H9 (cell line): ENCODE results near the gene LRMDA. TPM values are rescaled to one million over a fixed set of nuclear protein-coding genes. Genes with fewer than 3 reads are reported as not detected.

Experiments used
- DNase-seq: peaks from one replicate; pipeline ENCODE4 v3.0.0-alpha.2; 2017
- H2AFZ ChIP-seq: one replicate; pipeline ENCODE4 v1.6.1; 2013; ENCODE audit warnings: mild to moderate bottlenecking, low read length, control low read depth, moderate library complexity
- H2AK5ac ChIP-seq: 2 replicates; pipeline ENCODE4 v1.6.1; 2013; ENCODE audit warnings: low read length, control low read depth, mixed read lengths; ENCODE audit not compliant: insufficient read length
- H2BK120ac ChIP-seq: one replicate; pipeline ENCODE4 v1.6.1; 2013; ENCODE audit warnings: low read depth, mild to moderate bottlenecking, low read length, control low read depth, inconsistent platforms; ENCODE audit not compliant: poor library complexity, severe bottlenecking
- H2BK12ac ChIP-seq: 2 replicates; pipeline ENCODE4 v1.6.1; 2013; ENCODE audit warnings: low read length, control low read depth, mixed read lengths, low read depth; ENCODE audit not compliant: insufficient read length
- H2BK15ac ChIP-seq: 2 replicates; pipeline ENCODE4 v1.6.1; 2013; ENCODE audit warnings: low read depth, low read length, control low read depth
- H2BK20ac ChIP-seq: one replicate; pipeline ENCODE4 v1.6.1; 2013; ENCODE audit warnings: low read depth, mild to moderate bottlenecking, low read length, control low read depth, inconsistent platforms; ENCODE audit not compliant: poor library complexity, severe bottlenecking
- H2BK5ac ChIP-seq: 2 replicates; pipeline ENCODE4 v1.6.1; 2013; ENCODE audit warnings: low read length, control low read depth, mixed read lengths; ENCODE audit not compliant: insufficient read length
- H3K14ac ChIP-seq: 2 replicates; pipeline ENCODE4 v1.6.1; 2013; ENCODE audit warnings: low read length, control low read depth; ENCODE audit not compliant: insufficient read depth
- H3K18ac ChIP-seq: 2 replicates; pipeline ENCODE4 v1.6.1; 2013; ENCODE audit warnings: low read depth, mild to moderate bottlenecking, mixed read lengths, low read length, control low read depth; ENCODE audit not compliant: insufficient read length
- H3K23ac ChIP-seq: 2 replicates; pipeline ENCODE4 v1.6.1; 2013; ENCODE audit warnings: low read length, control low read depth, mixed read lengths, low read depth; ENCODE audit not compliant: insufficient read length
- H3K23me2 ChIP-seq: 2 replicates; pipeline ENCODE4 v1.6.1; 2013; ENCODE audit warnings: low read depth, mild to moderate bottlenecking, mixed read lengths, low read length, control low read depth; ENCODE audit not compliant: insufficient read length, poor library complexity, severe bottlenecking
- H3K27ac ChIP-seq: 2 replicates; pipeline ENCODE4 v1.5.1; 2013; ENCODE audit warnings: low read length, control low read depth, mixed read lengths, low read depth; ENCODE audit not compliant: insufficient read length
- H3K27me3 ChIP-seq: 2 replicates; pipeline ENCODE4 v1.6.1; 2013; ENCODE audit warnings: low read length, control low read depth, inconsistent platforms; ENCODE audit not compliant: insufficient read depth
- H3K4ac ChIP-seq: 2 replicates; pipeline ENCODE4 v1.6.1; 2013; ENCODE audit warnings: low read depth, mild to moderate bottlenecking, control low read depth, inconsistent platforms, low read length, moderate library complexity
- H3K4me1 ChIP-seq: 2 replicates; pipeline ENCODE4 v1.6.1; 2013; ENCODE audit warnings: low read length, control low read depth, inconsistent platforms; ENCODE audit not compliant: insufficient read depth
- H3K4me2 ChIP-seq: 2 replicates; pipeline ENCODE4 v1.6.1; 2013; ENCODE audit warnings: low read length, control low read depth, mixed read lengths; ENCODE audit not compliant: insufficient read length, insufficient read depth
- H3K56ac ChIP-seq: 2 replicates; pipeline ENCODE4 v1.6.1; 2013; ENCODE audit warnings: low read depth, mild to moderate bottlenecking, mixed read lengths, low read length, control low read depth; ENCODE audit not compliant: insufficient read length
- H3K79me1 ChIP-seq: 2 replicates; pipeline ENCODE4 v1.6.1; 2013; ENCODE audit warnings: low read depth, mild to moderate bottlenecking, moderate library complexity, low read length, control low read depth, inconsistent platforms; ENCODE audit not compliant: insufficient read depth, poor library complexity, severe bottlenecking
- H3K79me2 ChIP-seq: 2 replicates; pipeline ENCODE4 v1.6.1; 2013; ENCODE audit warnings: low read length, control low read depth, inconsistent platforms; ENCODE audit not compliant: insufficient read depth
- H3K9ac ChIP-seq: 2 replicates; pipeline ENCODE4 v1.6.1; 2013; ENCODE audit warnings: low read length, control low read depth, mixed read lengths; ENCODE audit not compliant: insufficient read length; ENCODE audit errors: extremely low read depth
- H3K9me3 ChIP-seq: one replicate; pipeline ENCODE4 v1.6.1; 2013; ENCODE audit warnings: low read depth, low read length, inconsistent platforms; ENCODE audit not compliant: control insufficient read depth
- H3T11ph ChIP-seq: one replicate; pipeline ENCODE4 v1.6.1; 2013; ENCODE audit warnings: mild to moderate bottlenecking, low read length, control low read depth, inconsistent platforms
- H4K20me1 ChIP-seq: one replicate; pipeline ENCODE4 v1.6.1; 2013; ENCODE audit not compliant: control insufficient read depth, insufficient read length, insufficient read depth
- H4K5ac ChIP-seq: 2 replicates; pipeline ENCODE4 v1.6.1; 2013; ENCODE audit warnings: low read depth, mild to moderate bottlenecking, mixed read lengths, low read length, control low read depth; ENCODE audit not compliant: insufficient read length
- H4K8ac ChIP-seq: replicated peaks from 2 replicates; pipeline ENCODE4 v1.6.1; 2013; ENCODE audit warnings: low read length, control low read depth, mixed read lengths, low read depth; ENCODE audit not compliant: insufficient read length
- H4K91ac ChIP-seq: 2 replicates; pipeline ENCODE4 v1.6.1; 2013; ENCODE audit warnings: low read depth, mild to moderate bottlenecking, moderate library complexity, mixed read lengths, low read length, control low read depth; ENCODE audit not compliant: insufficient read length
- H3K27ac Mint-ChIP-seq, 3 experiments: 2 replicates in 2 of 3; 3 replicates in 1 of 3; pipeline ENCODE4 v1.8.0; 2020 to 2021; ENCODE audit warnings: mixed read lengths in 3 of 3, mild to moderate bottlenecking in 1 of 3, moderate library complexity in 1 of 3
- H3K27me3 Mint-ChIP-seq: 2 replicates; pipeline ENCODE4 v1.8.0; 2021; ENCODE audit warnings: low read depth, mild to moderate bottlenecking, moderate library complexity, mixed read lengths
- H3K36me3 Mint-ChIP-seq, 3 experiments: 2 replicates in 2 of 3; 3 replicates in 1 of 3; pipeline ENCODE4 v1.8.0; 2020 to 2021; ENCODE audit warnings: low read depth in 3 of 3, mixed read lengths in 3 of 3; ENCODE audit not compliant: insufficient read depth in 1 of 3
- H3K4me1 Mint-ChIP-seq, 2 experiments: 2 replicates each; pipeline ENCODE4 v1.8.0; 2020; ENCODE audit warnings: mixed read lengths in 2 of 2
- H3K4me3 Mint-ChIP-seq, 2 experiments: 2 replicates in 1 of 2; 3 replicates in 1 of 2; pipeline ENCODE4 v1.8.0; 2020 to 2021; ENCODE audit warnings: mild to moderate bottlenecking in 2 of 2, mixed read lengths in 2 of 2, moderate library complexity in 1 of 2
- H3K9me3 Mint-ChIP-seq, 2 experiments: 2 replicates in 1 of 2; 3 replicates in 1 of 2; pipeline ENCODE4 v1.8.0; 2020; ENCODE audit warnings: mild to moderate bottlenecking in 2 of 2, mixed read lengths in 2 of 2, moderate library complexity in 1 of 2
- CTCF ChIP-seq: fragments of 200-600 bp; sonication (generic); conservative IDR thresholded peaks from 3 replicates; pipeline ENCODE4 v1.8.0; 2021; ENCODE audit warnings: antibody characterized with exemption, mild to moderate bottlenecking
- WGBS: extraction: QIAGEN DNeasy Blood & Tissue Kit; methylation state at CpG from one replicate; pipeline ENCODE4 v1.1.7; 2013; ENCODE audit warnings: missing lambda C conversion rate, low lambda C conversion rate, mixed read lengths; ENCODE audit not compliant: insufficient read length; ENCODE audit errors: extremely low coverage; 5-methylcytosine and 5-hydroxymethylcytosine counted together
- total RNA-seq: library from RNA; stranded (reverse); gene quantifications from 2 replicates; pipeline ENCODE4 v1.2.1, GENCODE V29; 2021

The LRMDA gene
- total RNA-seq, 1 experiment from 2014 or later = 1.8 TPM

GRCh38 chr10:76155961-76156360 lies 724.5 kb downstream of the LRMDA start:
- H3K36me3 Mint-ChIP-seq = peaks cover 7 to 30% (median 10%) of the 10 kb centered on the region in 3 experiments; a peak in 6 of 7 replicates
- Histone ChIP-seq H3T11ph (no peak overlapping the region), H2BK15ac (no peak overlapping the region), H2BK120ac (no peak overlapping the region), H3K4ac (no peak overlapping the region), H2AK5ac (no peak overlapping the region), H4K5ac (no peak overlapping the region), H2AFZ (no peak overlapping the region), H4K91ac (no peak overlapping the region), H3K9me3 (no peaks in the 10 kb centered on the region), H3K9ac (no peak overlapping the region), H3K4me2 (no peak overlapping the region), H3K79me1 (no peaks in the 10 kb centered on the region), H2BK5ac (no peak overlapping the region), H3K79me2 (no peaks in the 10 kb centered on the region), H3K18ac (no peak overlapping the region), H3K23me2 (no peaks in the 10 kb centered on the region), H3K56ac (no peak overlapping the region), H3K27ac (no peak overlapping the region), H3K27me3 (no peaks in the 10 kb centered on the region), H2BK20ac (no peak overlapping the region), H4K20me1 (no peaks in the 10 kb centered on the region), H3K23ac (no peak overlapping the region), H3K14ac (no peak overlapping the region), H2BK12ac (no peak overlapping the region), H4K8ac (no peak overlapping the region), H3K4me1 (no peaks in the 10 kb centered on the region)
- no peak overlapping the region for H3K27ac Mint-ChIP-seq
- no peak for DNase-seq
- WGBS = no CpG with 5 or more reads among the region's 1 CpG
- H3K9me3 Mint-ChIP-seq = peaks cover 20 to 24% of the 10 kb centered on the region in 2 experiments
- TF ChIP-seq CTCF = no peak
- no peak overlapping the region for H3K4me3 Mint-ChIP-seq
- H3K27me3 Mint-ChIP-seq = no peaks in the 10 kb centered on the region
- peaks cover 11 to 14% of the 10 kb centered on the region in 2 experiments for H3K4me1 Mint-ChIP-seq
